SH-SY5Y (cell line): ENCODE data around the gene ZBTB20.

Experiments
- GATA2 ChIP-seq: IDR thresholded peaks from 2 replicates; pipeline ENCODE4 v1.6.1; 2011; ENCODE audit warnings: mild to moderate bottlenecking, low read depth, low read length
- GATA3 ChIP-seq: IDR thresholded peaks from 2 replicates; pipeline ENCODE4 v1.6.1; 2011; ENCODE audit warnings: low read depth, mild to moderate bottlenecking, low read length, moderate library complexity

DNA sequence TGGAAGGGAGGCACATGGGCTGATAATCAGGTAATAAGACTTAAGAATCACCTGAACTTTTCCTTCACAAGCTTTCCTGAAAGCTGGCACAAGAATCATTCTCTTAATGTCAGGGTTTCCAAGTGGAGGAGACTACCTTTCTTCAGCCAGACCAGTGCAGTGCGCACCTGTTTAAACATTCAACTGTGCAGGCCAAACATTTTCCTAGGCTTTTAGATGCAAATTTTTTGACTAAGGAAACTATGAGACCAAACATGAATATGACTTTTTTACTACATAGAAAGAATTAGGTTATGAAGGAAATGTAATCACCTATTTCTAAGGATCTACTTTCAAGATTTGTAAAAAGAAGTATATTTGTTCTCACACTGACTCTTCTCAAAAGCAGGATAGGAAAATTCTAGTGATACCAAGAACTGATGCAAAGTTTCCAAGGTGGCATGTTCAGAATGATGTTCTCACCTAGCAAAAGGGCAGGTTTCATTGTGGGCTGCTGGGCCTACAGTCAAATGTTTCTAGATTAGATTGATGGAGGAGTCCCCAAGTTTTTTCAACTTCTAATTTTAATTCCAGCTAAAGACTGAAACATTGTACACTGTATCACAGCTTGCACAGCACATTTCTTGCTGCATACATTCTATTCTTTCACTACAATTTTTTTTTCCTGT, 514.2 kb downstream of the ZBTB20 start:
- TF ChIP-seq GATA3 (no peak), GATA2 (no peak)
